NCI-H1048 (cell line): ENCODE measurements around the gene B4GALT4.

Experiments
- DNase-seq: peaks from one replicate; lab custom pipeline; 2025; lab: John Stamatoyannopoulos, UW

B4GALT4 gene

DNA sequence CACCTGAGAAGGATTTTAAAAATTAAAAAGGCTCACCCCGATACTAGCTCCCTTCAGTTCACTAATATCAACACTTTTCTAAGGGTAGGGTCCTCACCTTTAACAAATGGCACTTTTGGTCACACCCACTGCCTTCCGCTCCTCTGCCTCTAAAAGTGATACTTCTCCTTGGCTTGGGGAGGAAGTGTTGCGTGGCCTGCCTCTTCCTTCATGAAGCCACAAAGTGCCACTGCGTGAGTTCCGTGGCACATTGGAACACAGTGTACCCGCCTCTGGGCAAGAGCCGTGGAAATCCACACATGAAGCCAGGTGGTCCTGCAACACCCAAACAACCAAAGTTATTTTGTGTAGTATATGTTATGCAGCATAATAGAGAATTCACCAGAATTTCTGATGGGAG is 3.9 kb downstream of the B4GALT4 start:
- no peak for DNase-seq

DNA sequence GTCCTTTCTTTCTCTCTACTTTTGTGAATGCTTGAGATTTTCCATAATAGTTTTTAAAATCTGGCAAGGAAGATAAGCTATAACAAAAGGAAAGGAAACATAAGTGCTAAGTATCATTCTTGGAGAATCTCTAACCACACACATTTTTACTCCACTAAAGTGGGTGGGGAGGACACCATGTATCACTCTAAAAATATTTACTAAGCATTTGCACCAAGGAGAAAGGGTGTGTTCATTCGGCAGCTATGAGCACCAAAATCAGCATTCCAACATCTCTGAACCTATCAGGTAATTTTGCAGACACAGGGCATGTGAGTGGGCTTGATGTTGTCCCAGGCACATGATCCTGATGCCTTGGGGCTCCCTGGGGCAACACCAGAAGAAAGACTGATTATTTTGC is 5.5 kb downstream of the B4GALT4 start:
- DNase-seq: no peak

DNA sequence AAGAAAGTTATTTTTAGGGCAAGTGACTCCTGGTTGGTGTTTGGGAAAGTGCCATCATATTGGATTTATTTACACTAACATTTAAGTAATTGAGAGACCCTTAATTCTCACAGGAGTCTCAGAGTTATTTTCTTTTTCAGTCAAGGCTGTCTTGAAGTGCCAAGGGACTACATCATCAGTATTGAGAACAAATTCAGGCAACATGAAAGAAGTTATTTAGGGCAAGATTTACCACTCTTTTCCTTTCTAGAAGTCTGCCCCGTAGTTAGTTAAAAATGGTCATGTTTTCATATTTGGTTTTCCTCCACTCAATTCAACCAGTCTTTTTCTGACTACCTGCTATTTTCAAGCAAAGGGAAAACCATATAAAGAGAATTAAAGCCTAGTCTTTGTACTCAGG is 6.1 kb downstream of the B4GALT4 start:
- no peak for DNase-seq

DNA sequence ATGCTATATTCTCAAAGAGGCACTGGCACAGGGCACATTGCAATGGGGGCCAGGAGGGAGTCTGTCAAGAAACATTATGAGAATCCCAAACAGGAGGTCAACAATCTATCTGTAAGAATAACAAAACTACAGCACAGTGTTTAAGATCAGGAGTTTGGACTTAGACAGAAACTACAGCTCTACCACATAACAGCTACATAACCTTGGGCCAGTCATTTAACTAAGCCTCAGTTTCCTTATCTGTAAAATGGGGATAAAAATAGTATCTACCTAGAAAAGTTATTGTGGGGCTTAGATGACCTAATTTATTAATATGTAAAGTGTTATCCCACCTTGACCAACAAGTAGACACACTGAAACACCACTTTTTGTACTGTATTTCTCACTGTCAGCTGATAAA is 9.9 kb downstream of the B4GALT4 start:
- no peak for DNase-seq

DNA sequence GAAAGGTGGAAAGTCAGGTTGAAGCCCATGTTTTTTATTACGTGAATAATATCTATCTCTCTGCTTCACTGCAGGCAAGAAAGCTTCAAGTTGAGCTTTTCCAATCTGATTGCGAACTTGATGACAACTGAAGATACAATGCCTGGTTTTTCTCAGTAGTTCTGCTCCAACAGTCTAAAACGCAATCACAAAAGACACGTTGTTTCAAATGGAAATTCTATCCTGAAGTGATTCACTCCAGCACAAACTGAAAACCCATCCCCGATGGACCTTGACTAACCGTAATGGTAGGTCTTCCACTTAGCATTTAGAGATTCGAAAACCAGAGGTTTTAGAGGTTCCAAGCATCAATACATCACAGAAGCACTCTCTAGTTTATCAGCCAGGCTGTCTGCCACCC is 10.6 kb downstream of the B4GALT4 start:
- DNase-seq: no peak

DNA sequence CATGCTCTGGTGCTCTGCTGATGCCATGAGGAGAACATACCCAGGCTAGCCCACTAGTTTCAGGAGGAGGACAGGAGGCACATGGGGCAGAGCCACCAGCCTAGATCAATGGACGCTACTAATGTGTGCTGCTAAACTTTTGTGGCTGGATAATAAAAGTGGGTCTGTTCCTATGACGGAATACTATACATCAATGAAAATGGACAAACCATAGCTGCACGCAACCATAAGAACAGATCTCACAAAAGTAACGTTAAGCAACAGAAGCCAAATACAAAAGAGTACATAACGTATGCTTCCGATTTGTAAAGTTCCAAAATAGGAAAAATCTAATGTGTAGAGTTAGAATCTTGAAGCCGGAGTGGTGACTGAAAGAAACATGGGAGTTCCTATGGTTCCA is 11.5 kb downstream of the B4GALT4 start:
- no peak for DNase-seq

DNA sequence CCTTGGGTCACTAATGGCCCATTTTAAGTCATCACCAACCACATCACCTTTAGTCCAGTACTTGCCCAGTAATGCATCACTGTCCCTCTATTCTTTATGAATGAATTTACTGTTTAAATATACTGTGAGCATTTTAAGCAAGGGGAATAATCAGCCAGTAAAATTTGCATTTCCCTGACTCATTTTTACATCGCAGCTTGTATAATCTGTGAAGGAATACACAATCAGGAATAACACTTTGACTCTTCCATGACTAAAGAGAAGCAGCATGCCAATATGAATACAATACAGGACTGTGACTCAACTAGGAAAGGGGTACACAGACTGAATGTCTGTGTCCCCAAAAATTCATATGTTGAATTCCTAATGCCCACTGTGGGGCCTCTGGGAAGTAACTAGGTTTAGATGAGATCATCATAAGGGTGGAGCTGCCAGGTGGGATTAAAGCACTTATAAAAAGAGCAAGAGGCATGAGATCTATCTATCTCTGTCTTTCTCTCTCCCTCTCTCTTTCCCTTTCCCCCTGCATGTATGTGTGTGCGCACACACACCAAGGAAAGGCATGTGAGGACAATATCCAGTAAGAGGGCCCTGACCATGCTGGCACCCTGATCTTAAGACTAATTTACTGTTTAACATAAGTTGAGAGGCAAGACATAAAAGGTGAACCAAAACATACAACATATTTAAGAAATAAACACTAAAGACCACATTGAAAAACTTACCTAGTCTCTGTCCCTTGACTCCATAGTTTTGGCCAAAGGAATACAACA is 12.1 kb downstream of the B4GALT4 start:
- DNase-seq: no peak

DNA sequence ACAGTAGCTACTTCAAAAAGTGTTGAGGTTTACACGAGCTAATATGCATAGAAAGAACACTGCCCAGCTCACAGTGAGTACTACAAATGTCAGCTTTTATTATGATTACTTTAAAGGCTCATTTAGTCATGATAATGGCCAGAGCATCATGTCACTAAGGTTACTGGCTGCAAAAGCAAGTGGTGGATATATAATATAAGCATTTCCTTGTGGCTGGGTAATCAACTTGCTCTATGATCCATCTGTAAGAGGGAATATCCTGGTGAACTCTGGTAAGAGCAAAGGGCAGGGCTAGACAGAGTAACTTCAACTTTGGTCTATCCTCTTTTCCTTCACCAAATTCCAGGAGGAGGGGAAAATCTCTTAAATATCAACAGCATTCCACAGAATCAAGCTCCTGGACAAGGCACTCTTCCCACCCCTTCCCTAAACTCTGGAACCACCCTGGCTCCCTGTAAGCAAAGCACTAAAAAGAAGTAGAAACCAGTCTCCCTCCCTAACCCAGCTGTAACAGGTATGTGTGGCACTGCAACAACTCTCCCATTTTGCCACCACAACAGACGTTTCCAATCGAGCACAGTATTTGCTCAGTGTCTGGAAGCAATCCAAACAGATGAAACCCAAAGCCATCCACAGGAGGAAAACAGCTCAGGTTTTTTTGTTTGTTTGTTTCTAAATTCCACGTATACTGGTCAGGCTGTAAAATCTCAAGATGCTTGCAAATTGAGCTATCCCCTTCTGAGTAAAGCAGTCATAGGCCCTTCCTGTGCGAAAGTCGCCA is 13.4 kb downstream of the B4GALT4 start:
- DNase-seq: no peak

DNA sequence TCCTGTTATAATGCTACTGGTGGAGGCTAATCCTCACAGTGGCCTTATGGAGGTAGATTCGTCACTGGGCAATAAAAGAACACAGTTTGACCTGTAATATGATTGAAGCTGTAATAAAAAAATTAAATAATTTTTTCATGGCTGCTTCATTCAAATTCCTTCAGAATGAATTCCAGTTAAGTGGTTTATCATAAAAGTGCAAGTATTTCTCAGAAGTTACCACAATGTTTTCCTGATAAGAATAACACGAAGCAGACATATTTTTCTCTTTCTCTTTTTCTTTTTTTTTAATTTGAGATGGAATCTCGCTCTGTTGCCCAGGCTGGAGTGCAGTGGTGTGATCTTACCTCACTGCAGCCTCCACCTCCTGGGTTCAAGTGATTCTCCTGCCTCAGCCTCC is 15.6 kb downstream of the B4GALT4 start:
- no peak for DNase-seq

DNA sequence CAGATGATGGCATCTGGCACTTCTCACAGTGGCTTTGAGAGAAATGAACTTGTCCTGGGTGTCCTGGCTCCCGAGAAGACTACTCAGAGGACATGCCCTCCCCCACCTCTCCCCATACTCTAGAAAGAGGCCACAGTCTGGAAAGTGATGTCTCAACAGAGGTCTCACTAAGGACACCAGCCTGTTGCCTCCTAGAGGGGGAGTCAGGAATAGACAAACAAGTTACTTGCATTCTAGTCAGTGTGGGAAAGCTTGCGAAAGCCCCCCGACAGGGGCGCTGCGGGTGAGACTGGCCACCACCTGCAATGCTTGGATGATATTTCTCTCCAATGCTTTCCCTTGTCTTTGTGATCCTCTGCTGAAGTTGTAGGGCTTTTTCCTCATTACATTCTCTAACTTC is 17.2 kb downstream of the B4GALT4 start:
- no peak for DNase-seq

DNA sequence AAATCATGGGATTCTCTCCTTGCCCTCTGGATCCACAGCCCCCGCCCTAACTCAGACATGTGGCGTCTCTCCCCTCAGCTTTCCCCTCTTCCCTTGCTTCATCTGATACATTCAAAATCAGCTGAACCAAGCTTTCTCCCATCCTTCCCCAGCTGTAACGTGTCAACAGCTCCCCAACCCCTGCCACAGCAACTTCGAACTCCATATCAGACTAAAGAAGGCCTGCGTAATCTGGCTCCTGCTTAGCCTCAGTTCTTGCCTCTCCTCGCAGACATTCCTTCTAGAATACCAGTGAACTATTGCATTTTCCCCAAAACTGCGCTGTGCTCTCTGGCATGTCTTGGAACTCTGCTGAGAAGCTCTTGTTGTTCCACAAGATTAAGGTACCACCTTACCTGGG is 18.3 kb downstream of the B4GALT4 start:
- no peak for DNase-seq

DNA sequence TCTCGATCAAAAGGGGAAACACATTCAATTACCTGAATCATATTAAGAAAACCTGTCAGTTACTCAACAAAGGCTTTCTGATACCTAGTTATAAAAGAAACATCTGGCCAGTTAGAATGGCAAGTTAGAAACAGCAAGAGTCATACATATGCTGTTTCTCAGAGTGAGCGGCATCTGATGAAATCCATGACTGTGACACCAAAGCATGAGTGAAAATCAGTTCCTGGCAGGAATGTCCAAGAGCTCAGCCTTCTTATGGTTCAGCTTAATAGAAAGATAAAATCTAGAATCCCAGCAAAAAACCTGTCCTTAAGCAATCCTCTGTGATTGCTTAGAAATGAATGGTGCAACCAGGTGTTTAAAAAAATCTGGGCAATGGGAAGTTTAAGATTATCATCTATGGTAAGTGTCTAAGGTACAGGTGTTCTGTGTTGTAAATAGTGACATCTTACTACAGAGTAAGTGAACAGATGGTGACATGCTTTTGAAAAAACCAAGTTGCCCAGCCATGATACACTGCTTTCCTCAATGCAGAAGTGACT is 18.8 kb downstream of the B4GALT4 start:
- DNase-seq: no peak

DNA sequence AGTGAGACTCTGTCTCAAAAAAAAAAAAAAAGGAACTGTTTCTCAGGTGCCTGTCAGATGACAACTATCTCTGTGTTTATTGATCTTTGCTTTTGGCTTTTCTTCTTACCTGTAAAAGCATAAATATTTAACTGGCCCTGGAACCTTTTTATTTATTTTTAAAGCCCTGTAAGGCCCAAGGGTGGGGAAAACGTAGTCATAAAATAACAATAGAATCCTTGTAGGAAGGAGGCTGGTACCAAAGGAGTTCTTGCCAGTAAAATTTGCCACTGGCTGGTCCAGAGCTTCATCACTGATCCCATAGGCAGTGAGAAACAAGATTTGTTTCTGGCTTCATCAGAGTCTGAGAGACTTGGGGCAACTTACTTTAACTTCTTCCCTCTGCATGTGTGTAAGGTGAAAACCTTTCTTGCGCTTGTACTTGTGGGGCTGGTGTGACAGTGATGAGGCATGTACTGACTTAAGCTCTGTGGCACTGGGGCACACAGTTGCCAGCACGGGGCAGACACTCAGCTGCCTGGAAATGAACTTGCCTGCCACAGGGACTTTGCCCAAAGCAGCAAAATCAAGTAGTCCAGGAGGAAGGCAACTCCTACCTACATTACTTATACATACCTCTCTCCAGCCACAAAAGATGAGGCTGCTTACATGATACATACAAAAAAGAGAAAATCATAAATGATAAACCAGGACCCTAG is 19.6 kb downstream of the B4GALT4 start:
- no peak for DNase-seq

DNA sequence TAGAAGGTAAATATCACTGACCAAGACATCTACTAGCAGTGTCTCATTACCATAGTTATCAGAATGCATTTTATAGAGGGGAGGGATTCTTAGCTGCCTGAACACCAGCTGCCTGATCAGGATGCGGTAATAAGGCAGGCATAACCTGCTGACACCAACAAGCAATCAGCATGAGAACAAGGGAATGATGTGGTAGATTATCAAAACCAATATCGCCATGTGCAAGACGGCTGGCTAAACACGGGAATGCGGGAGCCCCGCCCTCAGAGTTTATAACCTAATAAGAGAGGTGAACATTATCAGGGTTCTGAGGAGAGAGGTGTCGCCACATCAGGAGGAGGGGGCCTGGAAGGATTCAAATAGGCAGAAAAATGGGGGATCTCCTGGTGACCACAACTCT is 20.5 kb downstream of the B4GALT4 start:
- DNase-seq: no peak

DNA sequence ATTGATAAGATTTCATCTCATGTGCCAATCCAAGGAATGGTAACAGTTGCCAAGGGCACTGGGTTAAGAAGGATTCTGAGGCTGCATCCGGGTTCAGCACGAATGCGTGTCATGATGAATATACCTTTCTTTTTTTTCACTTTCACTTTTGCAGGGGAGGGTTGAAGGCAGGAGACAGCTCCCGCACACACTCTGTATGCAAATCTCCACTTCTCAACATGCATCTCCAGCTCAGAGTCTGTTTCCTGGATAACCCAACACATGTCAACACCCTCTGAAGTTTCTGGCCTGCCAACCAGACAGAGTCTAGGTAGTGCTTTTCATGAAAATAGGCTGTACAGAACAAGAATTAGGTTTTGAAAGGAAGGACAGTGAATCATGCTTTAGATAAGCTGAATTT is 21.6 kb downstream of the B4GALT4 start:
- no peak for DNase-seq

DNA sequence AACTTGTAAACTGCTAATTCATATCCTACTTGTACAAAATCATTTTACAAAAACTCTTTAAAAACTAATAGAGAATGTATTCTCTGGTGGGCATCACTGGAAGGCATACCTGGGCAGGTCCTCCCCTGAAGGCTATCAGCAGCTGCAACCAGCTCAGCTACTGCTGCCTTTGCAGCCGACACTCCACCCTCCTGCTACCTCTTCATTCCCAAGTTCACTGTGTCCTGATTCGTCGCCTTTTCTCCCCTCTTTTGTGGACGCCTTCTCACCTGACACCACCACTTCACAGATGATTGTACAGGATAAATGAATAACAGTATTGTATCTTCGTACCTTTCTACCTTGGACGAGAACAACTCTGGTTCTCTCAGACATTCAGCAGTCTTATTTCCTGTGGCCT is 28.9 kb downstream of the B4GALT4 start:
- no peak for DNase-seq

DNA sequence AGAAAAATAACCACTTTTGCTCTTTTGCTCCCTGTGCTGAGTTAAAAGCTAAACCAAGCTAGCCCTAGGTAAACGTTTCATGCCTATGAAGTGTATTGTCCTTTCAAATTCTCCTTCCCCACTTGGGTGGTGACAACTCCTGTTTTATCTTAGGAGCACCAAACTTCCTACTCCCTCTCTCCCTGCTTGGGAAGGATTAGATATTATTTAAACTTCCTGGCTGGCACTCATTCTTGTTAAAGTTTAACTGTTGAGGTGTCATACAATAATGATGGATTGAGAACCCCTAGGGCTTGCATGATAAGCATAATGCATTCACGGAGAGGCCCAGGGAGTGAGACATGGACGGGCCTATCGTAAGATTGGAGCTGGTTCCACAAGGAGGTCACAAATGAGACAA is 29.5 kb downstream of the B4GALT4 start:
- DNase-seq: no peak

DNA sequence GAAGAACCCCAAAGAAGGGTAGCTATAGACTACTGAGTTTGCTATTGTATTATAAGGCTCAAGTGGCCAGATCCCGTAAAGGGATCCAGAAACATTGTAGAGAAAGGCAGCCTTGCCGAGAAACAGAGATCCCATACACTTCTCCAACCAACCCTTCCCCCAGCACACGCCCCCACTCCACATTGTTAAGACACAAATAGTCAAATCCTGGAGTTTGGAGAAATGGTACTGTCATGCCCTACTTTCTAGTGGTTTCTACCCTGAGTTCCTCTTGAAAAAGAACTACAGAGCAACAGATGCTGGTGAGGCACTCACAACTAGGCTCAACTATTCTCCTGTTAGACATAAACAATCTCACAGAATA is 33.2 kb downstream of the B4GALT4 start:
- DNase-seq: no peak

DNA sequence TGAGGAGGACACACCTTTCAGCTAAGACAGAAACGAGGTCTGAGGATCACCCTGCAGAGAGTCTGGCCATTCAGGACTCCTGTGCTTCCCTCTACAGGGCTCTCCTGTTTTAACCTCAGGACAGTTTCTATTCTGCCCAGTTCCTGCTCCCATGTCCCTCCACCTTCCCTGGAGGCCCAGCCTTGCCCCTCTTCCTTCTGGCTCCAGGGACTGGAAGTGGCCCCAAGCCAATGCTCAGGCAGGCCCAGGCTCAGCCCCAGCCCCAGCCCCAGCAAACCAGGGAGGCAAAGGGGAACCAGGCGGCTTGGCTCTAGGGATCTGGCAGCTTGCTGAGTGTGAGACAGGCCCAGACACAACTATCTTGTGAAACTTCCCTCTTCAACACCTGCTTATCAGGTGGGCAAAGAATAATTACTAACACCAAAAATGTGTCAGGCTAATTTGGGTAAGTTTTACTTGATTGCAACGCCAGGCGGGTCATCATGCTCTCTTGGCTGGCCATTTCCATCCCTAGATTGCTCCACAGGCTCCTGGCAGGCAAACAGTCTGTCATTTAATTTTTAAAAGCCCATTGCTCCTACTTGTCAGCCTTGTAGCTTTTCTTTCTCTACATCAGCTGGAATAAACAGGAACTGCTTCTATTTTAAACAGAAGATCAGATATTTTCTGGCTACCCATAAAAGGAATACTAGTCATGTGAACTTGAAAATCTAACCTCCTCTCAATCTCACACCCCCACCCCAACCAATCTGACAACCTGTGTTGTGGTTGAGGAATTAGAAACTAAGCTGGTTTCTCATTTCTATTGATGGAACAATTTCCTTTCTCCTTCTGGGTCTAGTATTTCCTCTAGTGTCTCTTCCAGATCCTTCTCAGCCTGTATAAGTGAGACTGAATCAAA is 33.8 kb downstream of the B4GALT4 start:
- no peak for DNase-seq

DNA sequence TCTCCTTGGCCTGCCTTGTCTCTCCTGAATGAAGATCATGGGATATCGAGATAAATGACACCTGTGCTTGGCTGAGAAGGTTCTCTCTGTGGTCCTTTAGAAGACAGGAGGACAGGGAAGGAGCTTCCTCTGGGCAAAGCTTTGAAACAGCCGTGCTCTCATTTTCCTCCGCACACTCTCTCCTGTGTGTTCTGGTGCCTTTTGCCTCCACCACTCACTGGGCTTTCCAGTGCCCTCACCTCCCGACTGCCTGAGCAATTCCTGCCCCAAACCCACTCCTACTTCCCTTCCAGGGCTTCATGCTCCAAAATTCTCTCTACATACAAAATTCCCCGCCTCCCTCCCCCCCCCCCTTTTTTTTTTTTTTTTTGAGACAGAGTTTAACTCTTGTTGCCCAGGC is 35.0 kb downstream of the B4GALT4 start:
- no peak for DNase-seq

DNA sequence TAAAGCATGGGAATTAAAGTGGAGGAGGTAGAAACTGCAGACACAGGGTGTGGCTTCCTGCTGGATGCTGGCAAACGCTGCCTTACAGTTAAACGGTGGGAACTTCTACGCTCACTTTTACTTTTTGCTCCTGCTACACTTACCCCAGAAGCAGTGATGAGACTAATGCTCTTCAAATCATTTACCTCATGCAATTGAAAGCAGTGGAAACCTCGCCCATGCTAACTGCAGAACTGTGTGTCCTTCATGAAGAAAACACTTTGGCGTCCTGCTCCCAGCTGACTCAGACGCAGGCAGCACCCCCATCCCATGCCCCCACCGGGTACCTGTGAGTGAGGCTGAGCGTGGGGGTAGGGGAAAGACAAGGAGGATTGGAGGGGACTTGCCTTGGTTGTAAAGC is 35.5 kb downstream of the B4GALT4 start:
- DNase-seq: no peak

DNA sequence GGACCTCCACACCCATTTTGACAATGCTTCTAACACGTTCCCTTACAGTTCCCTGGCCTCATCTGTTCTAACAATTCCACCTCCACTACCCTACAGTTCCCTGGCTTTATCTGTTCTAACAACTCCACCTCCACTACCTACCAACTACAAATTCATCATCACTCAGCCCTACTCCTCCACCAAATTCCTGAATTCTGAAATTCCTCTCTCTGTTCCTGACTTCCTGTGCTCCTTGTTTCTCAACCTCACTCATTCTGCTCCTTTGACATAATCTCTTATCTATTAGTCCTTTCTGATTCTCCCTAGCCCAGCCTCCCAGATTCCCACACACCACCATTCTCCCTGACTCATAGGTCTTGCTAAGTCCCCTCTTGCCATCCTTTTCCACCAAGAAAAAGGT is 44.8 kb downstream of the B4GALT4 start:
- DNase-seq: no peak
